ENCODE measurements around the gene SPATA2L. TPM values are rescaled to one million over a fixed set of nuclear protein-coding genes. Genes with fewer than 3 reads are reported as not detected.

The SPATA2L gene
- total and polyA plus RNA-seq, 2 of the 13 experiments (the other 11 are each of a cell fraction or from before 2014, with no cell fraction given): 9.1 to 20.7 TPM

DNA sequence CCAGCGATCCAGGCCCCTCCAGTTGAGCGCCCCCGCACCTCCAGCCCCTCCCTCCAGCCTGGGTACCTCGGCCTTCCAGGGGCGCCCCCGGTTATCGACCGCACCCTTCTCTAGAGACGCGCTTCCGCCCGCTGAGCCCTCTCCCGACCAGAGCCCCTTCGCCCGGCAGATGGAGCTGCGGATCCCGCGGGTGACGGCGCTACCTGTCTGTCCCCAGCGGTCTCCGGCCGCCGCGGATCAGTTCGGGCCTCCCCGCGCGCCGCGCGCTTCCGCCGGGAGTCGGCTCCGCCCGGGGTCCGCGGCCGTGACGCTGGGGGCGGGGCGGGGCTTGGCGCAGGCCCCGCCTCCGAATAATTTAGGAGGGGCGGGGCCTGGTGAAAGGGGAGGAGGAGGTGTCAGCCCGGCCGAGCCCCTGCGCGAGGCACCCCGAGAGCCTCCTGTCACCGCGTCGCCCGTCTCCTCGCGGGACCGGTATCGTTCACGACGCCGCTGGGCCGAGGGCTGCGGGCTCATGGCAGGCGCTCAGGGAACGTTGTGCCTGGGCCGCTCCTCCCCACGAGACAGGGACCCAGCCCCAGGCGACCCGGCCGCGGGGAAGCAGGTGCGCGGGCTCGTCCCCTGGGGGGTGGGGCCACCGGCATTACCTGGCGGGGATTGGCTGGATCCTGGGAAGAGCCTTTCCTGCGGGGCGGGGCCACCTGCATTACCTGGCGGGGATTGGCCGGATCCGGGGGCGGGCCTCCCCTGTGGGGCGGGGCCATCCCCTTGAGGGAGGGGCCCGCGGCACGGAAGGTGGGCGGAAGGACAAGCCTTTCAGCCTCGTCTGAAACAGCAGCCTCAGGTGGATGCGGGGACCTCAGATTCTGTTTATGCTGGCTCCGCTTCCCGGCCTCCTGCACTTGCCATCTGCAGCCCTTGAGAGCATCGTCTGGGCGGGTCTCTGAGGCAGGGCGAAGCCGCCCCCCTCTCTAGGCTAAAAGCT lies at the start of gene SPATA2L (continued):
- TF ChIP-seq, protein P1, sequence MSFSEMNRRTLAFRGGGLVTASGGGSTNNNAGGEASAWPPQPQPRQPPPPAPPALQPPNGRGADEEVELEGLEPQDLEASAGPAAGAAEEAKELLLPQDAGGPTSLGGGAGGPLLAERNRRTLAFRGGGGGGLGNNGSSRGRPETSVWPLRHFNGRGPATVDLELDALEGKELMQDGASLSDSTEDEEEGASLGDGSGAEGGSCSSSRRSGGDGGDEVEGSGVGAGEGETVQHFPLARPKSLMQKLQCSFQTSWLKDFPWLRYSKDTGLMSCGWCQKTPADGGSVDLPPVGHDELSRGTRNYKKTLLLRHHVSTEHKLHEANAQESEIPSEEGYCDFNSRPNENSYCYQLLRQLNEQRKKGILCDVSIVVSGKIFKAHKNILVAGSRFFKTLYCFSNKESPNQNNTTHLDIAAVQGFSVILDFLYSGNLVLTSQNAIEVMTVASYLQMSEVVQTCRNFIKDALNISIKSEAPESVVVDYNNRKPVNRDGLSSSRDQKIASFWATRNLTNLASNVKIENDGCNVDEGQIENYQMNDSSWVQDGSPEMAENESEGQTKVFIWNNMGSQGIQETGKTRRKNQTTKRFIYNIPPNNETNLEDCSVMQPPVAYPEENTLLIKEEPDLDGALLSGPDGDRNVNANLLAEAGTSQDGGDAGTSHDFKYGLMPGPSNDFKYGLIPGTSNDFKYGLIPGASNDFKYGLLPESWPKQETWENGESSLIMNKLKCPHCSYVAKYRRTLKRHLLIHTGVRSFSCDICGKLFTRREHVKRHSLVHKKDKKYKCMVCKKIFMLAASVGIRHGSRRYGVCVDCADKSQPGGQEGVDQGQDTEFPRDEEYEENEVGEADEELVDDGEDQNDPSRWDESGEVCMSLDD (CRISPR knock-in tag; IDR thresholded peaks at IDR 0.05; ENCODE audit: borderline replicate concordance): 0 out of 2 replicates have a peak, but pooled peaks have one; percentile 44
- TF ChIP-seq HNF4A (CRISPR knock-in tag; IDR thresholded peaks at IDR 0.05) (no peak), ZNF451 (CRISPR knock-in tag; IDR thresholded peaks at IDR 0.05) (peak; percentile 62), EHMT2 (IDR thresholded peaks at IDR 0.05; ENCODE audit: borderline replicate concordance, low read depth, low read length) (no peak), PHF20 (CRISPR knock-in tag; IDR thresholded peaks at IDR 0.05) (no peak), ZNF737 (CRISPR knock-in tag; IDR thresholded peaks at IDR 0.05; ENCODE audit: borderline replicate concordance) (no peak), ZNF547 (CRISPR knock-in tag; IDR thresholded peaks at IDR 0.05) (peak; percentile 63), NFIB (CRISPR knock-in tag; IDR thresholded peaks at IDR 0.05; ENCODE audit: borderline replicate concordance) (no peak), MEIS2 (CRISPR knock-in tag; IDR thresholded peaks at IDR 0.05) (peak; percentile 84), SP5 (CRISPR knock-in tag; IDR thresholded peaks at IDR 0.05; ENCODE audit: borderline replicate concordance, low read depth) (peak; percentile 52; the same call in 1 of the 2 replicates), ZNF543 (CRISPR knock-in tag; IDR thresholded peaks at IDR 0.05) (peak; percentile 77; the same call in 1 of the 2 replicates), NR2C2 (CRISPR knock-in tag; IDR thresholded peaks at IDR 0.05; ENCODE audit: borderline replicate concordance) (no peak), CHD2 (IDR thresholded peaks at IDR 0.05; ENCODE audit: low read depth, low read length) (peak; percentile 23), ZNF746 (CRISPR knock-in tag; IDR thresholded peaks at IDR 0.05) (0 out of 2 replicates have a peak, but pooled peaks have one; percentile 25), TBP (CRISPR knock-in tag; IDR thresholded peaks at IDR 0.05) (no peak; the same call in 1 of the 2 replicates), ZZZ3 (CRISPR knock-in tag; IDR thresholded peaks at IDR 0.05; ENCODE audit: borderline replicate concordance) (no peak), ZNF512 (CRISPR knock-in tag; IDR thresholded peaks at IDR 0.05) (no peak)
- TF ChIP-seq, protein P2, sequence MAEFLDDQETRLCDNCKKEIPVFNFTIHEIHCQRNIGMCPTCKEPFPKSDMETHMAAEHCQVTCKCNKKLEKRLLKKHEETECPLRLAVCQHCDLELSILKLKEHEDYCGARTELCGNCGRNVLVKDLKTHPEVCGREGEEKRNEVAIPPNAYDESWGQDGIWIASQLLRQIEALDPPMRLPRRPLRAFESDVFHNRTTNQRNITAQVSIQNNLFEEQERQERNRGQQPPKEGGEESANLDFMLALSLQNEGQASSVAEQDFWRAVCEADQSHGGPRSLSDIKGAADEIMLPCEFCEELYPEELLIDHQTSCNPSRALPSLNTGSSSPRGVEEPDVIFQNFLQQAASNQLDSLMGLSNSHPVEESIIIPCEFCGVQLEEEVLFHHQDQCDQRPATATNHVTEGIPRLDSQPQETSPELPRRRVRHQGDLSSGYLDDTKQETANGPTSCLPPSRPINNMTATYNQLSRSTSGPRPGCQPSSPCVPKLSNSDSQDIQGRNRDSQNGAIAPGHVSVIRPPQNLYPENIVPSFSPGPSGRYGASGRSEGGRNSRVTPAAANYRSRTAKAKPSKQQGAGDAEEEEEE (CRISPR knock-in tag; IDR thresholded peaks at IDR 0.05; ENCODE audit: borderline replicate concordance): no peak
- TF ChIP-seq, protein P3, sequence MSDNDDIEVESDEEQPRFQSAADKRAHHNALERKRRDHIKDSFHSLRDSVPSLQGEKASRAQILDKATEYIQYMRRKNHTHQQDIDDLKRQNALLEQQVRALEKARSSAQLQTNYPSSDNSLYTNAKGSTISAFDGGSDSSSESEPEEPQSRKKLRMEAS (IDR thresholded peaks at IDR 0.05): peak; percentile 89
- TF ChIP-seq, protein P4, sequence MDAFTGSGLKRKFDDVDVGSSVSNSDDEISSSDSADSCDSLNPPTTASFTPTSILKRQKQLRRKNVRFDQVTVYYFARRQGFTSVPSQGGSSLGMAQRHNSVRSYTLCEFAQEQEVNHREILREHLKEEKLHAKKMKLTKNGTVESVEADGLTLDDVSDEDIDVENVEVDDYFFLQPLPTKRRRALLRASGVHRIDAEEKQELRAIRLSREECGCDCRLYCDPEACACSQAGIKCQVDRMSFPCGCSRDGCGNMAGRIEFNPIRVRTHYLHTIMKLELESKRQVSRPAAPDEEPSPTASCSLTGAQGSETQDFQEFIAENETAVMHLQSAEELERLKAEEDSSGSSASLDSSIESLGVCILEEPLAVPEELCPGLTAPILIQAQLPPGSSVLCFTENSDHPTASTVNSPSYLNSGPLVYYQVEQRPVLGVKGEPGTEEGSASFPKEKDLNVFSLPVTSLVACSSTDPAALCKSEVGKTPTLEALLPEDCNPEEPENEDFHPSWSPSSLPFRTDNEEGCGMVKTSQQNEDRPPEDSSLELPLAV (CRISPR knock-in tag; conservative IDR thresholded peaks at IDR 0.05; ENCODE audit: low read depth): no peak
